T-helper 1 cell treated with Interleukin-12 subunit alpha and Interleukin-12 subunit beta and Interleukin-4 antibody, amounts not matched to agents 30 ng/mL and 1 ng/mL, for 36 hours (primary cell): Measurements from ENCODE around the gene NHSL2. TPM values are rescaled to one million over a fixed set of nuclear protein-coding genes. Genes with fewer than 3 reads are reported as not detected.
"Not testable (repeated sequence)": the region's sequence is repeated elsewhere in the genome, so short reads cannot be mapped to it uniquely, and the experiment has no call there.

Source experiments
- intact Hi-C: fragments of 100-400 bp; cut with micrococcal nuclease; formaldehyde crosslinking; loops from one replicate; pipeline ENCODE4 v1.15.1; 2024
- total RNA-seq: library from RNA; stranded (reverse); gene quantifications from 2 replicates; pipeline ENCODE4 v1.2.3, GENCODE V29; 2022

Gene NHSL2
- total RNA-seq, 1 donor from 2014 or later, result 1.0 TPM

DNA sequence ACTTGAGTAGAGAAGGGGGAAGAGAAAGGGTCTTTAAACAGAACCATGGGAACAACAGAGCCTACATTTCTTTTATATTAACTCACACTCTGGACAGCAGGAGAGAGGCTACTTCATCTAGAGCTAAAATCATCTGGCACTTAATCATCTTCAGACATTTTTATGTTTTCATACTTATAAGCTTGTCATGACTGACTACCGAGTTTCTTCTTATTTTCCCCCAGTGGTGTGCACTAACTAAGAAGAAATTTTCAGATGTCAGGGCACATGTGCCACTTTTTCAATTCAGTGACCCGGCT is 232.9 kb downstream of the NHSL2 start:
- intact Hi-C loops, result loop anchor here (5.0 kb wide), 1 partner anchor 39 kb away; the partner anchor contains the start of gene PIN4

DNA sequence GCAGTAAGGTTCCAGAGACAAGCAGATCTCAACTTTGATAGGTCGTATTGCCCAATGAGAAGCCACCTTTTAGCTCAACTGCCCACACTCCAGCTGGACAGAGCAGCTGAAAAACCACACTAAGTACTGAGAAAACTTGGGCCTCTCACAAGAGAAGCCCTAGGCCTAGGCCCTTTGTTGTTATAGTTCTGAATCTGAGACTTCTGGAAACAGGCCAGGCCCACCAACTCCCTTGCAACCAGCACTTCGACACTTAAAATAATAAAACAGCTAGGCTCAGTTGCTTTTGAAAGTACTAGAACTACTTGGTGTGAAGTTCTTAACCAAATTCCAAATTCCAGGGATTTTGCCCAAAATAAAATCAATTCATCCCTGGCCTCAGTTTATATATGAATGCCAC is 234.5 kb downstream of the NHSL2 start:
- intact Hi-C loops, result no loop called here

DNA sequence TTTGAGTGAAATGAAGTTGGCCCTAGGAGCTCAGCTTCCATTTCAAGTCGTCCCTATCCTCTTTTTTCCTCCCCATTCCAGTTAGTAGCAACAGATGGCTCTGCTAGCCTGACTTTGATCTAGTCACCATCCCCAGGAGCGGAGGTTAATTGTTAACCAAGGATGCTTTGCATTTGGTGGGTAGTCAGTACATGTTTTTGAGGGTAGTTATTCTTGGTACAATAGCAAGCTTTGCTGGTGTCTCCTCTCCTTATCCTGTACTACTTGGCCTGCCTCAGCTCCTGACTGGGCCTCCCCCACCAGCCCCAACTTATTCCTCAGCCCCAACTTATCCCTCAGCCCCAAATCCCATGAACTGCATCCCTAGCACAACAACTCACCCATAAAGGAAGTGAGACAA is 235.9 kb downstream of the NHSL2 start:
- intact Hi-C loops, result no loop called here

DNA sequence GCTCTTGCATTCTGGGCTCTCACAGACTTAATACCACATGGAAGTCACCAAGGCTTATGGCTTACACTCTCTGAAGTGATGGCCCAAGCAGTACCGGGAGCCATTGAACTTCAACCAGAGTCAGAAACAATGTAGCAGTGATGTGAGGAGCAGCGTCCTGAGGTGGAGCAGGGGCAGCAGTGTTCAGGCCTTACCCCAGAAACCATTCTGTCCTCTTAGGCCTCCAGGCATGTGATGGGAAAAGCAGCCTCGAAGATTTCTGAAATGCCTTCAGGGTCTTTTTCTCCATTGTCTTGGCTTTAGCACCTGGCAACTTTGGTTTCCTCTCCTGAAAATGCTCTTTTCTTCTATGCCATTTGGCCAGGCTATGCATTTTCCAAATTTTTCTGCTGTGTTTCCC is 248.1 kb downstream of the NHSL2 start:
- intact Hi-C loops, result no loop called here

DNA sequence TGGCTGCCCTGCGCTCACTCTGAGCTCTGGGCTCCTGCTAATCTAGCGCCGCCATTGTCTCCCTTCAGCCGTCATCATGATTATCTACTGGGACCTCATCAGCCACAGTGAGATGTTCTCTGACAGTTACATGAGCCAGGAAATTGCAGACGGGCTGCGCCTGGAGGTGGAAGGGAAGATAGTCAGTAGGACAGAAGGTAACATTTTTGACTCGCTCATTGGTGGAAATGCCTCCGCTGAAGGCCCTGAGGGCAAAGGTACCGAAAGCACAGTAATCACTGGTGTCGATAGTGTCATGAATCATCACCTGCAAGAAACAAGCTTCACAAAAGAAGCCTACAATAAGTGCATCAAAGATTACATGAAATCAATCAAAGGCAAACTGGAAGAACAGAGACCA is 249.1 kb downstream of the NHSL2 start:
- intact Hi-C loops, result no loop called here

DNA sequence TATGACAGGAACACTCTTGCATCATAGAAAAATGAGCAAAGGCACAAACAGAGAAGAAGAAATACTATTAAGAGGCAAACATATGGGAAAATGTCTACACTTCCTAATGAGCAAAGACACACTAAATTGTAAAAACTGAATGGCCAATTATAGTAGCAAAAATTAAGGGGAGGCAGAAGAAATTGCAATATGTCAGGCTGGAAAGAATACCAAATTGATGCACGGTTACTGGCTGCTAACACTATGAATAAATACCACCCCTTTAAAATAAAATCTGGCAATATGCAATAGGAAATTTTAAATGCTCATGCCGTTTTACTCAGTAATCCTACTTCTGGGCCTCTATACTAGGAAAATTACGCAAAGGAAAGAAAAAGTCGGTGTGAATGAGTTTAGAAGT is 254.9 kb downstream of the NHSL2 start:
- intact Hi-C loops, result no loop called here

DNA sequence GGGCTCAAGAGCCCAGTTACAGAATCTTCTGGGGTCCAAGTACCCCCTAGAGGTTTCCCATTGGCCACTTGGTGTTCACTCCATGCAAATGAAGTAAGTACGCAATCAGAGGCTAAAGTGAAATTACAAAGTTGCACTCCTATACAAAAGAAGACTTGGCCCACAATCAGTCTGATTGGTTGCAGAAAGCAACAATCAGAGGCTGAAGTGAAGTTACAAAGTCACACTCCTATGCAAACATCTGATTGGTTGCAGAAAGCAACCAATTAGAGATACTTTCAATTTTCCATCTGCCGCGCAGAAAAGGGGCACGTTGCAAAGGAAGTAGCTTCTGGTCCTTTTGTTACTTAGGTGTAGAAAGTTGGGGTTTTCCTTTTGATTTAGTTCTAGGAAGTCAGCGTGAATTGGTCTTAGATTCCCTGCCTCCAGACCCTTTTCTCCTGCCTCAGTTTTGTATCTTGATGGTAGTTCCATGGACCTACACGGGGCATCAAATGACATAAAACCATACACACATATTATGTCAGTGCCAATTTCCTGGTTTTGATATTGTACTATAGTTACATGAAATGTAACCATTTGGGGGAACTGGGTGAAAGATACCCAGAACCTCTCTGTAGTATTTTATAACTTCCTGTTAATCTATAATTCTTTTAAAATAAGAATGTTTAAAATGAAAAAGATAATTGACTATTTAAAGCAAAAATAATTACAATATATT is 258.5 kb downstream of the NHSL2 start:
- intact Hi-C loops, result loop anchor here (1.0 to 2.0 kb wide), 5 partner anchors 12 to 108 kb away; partner anchors contain the start of genes ERCC6L, PIN4 and RPS4X

DNA sequence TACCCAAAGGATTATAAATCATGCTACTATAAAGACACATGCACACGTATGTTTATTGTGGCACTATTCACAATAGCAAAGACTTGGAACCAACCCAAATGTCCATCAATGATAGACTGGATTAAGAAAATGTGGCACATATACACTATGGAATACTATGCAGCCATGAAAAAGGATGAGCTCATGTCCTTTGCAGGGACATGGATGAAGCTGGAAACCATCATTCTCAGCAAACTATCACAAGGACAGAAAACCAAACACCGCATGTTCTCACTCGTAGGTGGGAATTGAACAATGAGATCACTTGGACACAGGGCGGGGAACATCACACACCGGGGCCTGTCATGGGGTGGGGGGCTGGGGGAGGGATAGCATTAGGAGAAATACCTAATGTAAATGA is 265.6 kb downstream of the NHSL2 start:
- intact Hi-C loops, result not testable (repeated sequence)

DNA sequence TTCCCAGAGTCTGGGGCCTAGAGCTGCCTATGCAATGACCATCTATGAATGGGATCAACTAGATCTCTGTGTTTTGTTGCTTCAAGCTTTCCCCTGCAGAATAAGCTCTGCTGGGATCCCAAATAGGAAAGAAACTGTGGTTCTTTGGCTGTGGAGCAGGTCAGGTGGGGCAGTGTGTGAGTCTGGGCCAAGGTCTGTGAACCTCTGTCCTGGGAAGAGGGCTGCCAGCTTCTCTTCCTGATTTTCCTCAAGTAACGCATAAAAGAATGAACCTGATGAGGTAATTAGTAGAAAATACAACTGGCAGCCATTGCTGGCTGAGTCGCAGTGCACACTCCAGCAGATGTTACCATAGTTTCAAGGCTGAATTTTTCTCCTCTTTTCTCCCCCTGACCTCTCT is 266.3 kb downstream of the NHSL2 start:
- intact Hi-C loops, result no loop called here

DNA sequence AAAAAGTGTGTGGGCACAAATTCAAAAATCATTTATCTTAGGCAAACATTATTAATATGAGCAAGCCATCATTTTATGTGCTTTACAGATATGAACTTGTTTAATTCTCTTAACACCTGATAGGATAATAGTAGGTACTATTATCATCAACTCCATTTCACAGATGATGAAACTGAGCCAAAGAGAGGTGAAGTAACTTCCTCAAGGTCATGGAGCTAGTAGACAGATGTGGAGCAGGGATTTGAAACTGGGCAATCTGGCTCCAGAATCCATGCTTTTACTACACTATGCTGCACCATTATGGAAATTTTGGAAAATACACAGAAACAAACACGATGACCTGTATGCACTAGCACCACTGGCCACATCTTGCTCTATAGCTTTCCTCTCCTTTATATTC is 269.9 kb downstream of the NHSL2 start:
- intact Hi-C loops, result loop anchor here (2.0 to 5.0 kb wide), 2 partner anchors 38 to 162 kb away; no protein-coding TSS in a partner anchor

DNA sequence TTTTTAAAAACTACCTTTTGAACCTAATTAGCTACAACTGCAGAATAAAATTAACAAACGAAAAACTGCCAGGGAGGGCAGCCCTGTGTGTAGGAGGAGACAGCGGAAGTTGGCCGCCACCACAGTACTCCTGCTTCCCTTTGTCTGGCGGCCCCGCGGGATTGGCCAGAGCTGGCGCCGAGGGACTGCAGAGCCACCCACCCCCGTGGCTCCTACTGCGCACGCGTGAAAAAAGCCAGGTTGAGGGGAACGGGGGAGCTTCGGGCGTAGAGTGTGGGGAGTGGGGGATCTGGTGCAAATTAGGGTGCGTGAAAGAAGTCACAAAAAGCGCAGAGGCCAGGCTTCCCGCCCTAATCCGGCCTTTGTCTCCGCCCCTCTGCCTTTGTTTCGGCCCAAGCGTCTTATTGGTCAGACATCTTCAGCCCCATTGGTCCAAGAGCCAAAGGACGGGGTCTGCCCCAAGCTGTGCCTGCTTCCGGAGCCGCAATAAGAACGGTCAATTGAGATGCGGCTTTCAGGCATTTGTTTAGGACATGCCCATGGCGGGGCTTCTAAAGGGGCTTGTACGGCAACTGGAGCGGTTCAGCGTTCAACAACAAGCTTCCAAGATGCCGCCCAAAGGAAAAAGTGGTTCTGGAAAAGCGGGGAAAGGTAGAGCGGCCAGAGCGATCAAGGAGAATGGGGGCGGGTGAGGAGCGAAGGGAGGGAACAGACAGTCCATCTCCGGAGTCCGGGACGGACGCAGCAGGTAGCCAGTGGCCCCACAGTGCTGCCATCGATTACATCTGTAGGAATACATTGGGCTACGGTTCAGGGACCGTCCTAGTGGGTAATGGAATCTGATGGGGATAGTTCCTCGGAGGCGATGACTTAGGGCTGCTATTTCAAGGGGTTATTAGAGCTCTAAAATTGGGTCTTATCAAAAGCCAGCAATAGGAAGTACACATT is 270.8 kb downstream of the NHSL2 start, which contains the start of gene PIN4:
PIN4 (plus strand) TSS at position 580 of the 948 bp plus-strand sequence; CDS start at position 609, 29 bp downstream.
- intact Hi-C loops, result loop anchor here (1.0 to 5.0 kb wide), 5 partner anchors 12 to 163 kb away; partner anchors contain the start of gene RPS4X

DNA sequence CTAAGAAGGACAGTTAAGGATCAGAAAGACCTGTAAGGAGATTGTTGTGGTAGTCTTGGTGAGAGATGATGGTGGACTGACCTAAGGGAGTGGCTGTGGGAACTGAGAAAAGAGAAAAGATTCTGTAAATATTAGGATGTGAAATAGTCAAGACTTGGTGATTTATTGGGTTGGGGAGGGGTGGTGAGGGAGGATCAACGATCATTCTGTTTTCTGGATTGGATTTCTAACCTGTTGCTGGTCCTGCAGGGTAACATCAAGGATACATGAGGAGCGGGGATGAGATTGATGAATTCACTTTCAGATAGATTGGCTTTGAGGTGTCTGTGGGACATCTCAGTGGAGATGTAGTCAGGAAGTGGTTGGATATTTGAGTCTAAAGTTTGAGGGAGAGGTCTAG is 272.3 kb downstream of the NHSL2 start:
- intact Hi-C loops, result loop anchor here (5.0 kb wide), 1 partner anchor 41 kb away; no protein-coding TSS in a partner anchor

DNA sequence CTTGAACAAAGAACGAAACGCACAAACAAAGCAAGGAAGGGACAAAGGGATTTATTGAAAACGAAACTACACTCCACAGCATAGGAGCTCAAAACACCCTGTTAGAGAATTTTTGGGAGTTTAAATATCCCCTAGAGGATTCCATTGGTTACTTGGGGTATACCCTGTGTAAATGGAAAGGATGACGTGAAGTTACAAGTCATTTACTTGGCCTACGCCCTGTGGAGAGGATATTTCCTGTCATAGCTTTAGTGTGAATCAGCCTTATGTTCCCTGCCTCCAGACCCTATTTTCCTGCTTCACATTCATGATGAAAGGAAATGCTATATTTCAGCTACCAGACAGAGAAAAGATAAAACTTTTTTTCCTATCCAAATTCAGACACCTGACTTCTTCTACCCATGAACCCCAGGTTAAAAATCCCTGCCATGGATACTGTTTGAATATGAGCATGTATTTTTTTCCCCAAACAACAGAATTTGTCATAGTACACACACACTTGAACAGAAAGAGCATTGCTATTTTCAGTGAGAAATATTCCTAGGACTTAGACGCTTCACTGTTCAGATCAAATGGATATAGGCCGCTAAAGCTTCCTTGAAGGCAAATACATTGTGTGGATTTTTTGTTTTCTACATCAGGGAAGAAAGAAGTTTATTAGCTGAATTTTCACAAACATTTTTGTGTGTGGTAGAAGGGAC is 291.3 kb downstream of the NHSL2 start:
- intact Hi-C loops, result no loop called here

Other genes with a start within 250 kb of the NHSL2 start
- not detected in 2 replicates for gene CXorf49, start 192.6 kb upstream of the NHSL2 start, total RNA-seq
- gene CXorf49B, start 147.5 kb upstream of the NHSL2 start, total RNA-seq, result not detected in 2 replicates
- 0.07 and 0.10 TPM in 2 replicates for gene RTL5, start 221.1 kb downstream of the NHSL2 start, total RNA-seq